ENCODE measurements around the gene TRIM8.

- TF ChIP-seq POLR2A (IDR thresholded peaks at IDR 0.05) (no peak), CTCF (IDR thresholded peaks at IDR 0.05) (no peak), EP300 (IDR thresholded peaks at IDR 0.05) (no peak)
Measured at GRCh38 chr10:102681696-102682095, 37.4 kb downstream of the TRIM8 start.

All from ovary (tissue), 3 donors.